GM12801 (cell line): ENCODE data around the gene NR1I2.

ENCODE experiments used
- CTCF ChIP-seq: IDR thresholded peaks from one replicate; pipeline ENCODE4 v1.5.1; 2011; ENCODE audit warnings: control low read depth; ENCODE audit not compliant: insufficient read length; ENCODE audit errors: extremely low read depth

The NR1I2 gene

DNA sequence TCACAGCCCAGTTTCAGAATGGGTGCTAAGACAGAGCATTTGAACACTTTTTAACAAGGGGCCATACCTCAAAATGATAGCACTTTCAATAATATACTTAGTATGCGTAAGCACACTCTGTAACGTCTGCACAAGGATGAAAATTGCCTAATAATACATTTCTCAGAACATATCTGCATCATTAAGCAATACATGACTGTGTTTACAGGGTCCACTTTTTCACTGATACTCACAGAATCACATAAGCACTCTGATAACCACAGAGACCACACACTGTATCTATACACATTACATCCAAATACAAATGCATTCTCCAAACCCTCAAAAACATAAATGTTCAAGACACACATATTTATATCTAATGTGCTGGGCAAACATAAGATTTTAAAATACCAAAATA, 79.8 kb downstream of the NR1I2 start:
- no peak for TF ChIP-seq CTCF

DNA sequence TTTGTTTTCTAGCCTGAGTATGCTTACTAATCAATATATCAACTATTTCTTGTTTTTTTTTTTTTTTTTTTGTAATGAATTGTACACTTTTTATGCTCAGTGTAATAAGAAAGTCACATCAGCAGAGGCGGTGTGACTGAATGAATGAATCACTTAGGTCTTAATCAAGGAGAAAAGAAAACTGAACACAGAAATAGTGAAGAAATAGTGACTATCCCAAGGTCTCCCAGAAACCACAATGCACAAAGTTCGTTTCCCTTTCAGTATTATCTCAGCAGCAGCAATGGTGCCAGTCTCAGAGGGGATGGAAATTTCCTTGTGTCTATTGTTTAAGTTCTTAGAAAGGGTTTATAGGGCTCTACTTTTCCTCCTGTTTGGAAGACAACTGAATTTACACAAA, 80.7 kb downstream of the NR1I2 start:
- no peak for TF ChIP-seq CTCF

DNA sequence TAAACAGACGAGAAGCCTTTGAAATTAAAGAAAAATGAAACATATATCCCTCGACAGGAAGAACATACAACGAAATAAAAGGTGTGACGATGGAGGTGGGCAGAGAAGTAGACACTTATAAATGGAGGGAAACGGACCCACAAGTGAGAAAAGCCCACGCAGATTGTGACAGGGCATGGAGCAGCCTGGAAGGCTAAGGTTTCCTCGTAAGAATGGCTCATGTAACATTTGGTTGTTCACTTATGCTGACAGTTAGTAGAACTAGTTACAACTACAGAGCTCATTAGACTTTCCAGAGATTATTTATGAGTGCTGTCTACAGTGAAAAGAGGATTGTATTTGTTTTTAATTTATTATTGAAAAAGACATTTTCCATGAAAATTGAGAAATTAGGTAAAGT, 82.6 kb downstream of the NR1I2 start:
- no peak for TF ChIP-seq CTCF
